Lung (tissue), 12 donors: Measurements from ENCODE around the gene ARSA. TPM values are rescaled to one million over a fixed set of nuclear protein-coding genes. Genes with fewer than 3 reads are reported as not detected.

Experiments used
- ATAC-seq: fragments of 200-7000 bp; cut with Tn5 transposase; one replicate; pipeline ENCODE4 v1.9.1; 2020; ENCODE audit warnings: moderate number of reproducible peaks; ENCODE audit not compliant: insufficient read depth, low FRiP score
- DNase-seq, 3 donors: peaks; one replicate each; pipeline ENCODE4 v3.0.0-alpha.2; 2013 to 2017
- H3K27ac ChIP-seq, 2 donors: one replicate each; pipeline ENCODE4 v1.5.1; 2013; ENCODE audit warnings: mild to moderate bottlenecking in 2 of 2, moderate library complexity in 2 of 2, control low read depth in 1 of 2, inconsistent platforms in 1 of 2, low read depth in 1 of 2, low read length in 1 of 2
- H3K27me3 ChIP-seq, 3 donors: one replicate each; pipeline ENCODE4 v1.5.1; 2013; ENCODE audit warnings: low read length in 2 of 3; ENCODE audit not compliant: control insufficient read depth in 3 of 3, insufficient read depth in 3 of 3
- H3K36me3 ChIP-seq, 4 donors: one replicate each; pipeline ENCODE4 v1.5.1; 2013; ENCODE audit warnings: low read length in 4 of 4, mild to moderate bottlenecking in 1 of 4, moderate library complexity in 1 of 4; ENCODE audit not compliant: control insufficient read depth in 4 of 4, insufficient read depth in 4 of 4
- H3K4me1 ChIP-seq, 5 donors: one replicate each; pipeline ENCODE4 v1.5.1; 2013; ENCODE audit warnings: low read length in 5 of 5, mild to moderate bottlenecking in 2 of 5, moderate library complexity in 1 of 5; ENCODE audit not compliant: control insufficient read depth in 5 of 5, insufficient read depth in 5 of 5
- H3K4me3 ChIP-seq: one replicate; pipeline ENCODE4 v1.5.1; 2013; ENCODE audit warnings: mild to moderate bottlenecking, control low read depth, moderate library complexity
- H3K9ac ChIP-seq, 2 donors: one replicate each; pipeline ENCODE4 v1.5.1; 2013; ENCODE audit warnings: low read length in 2 of 2, control low read depth in 1 of 2; ENCODE audit not compliant: insufficient read depth in 1 of 2
- H3K9me3 ChIP-seq, 4 donors: one replicate each; pipeline ENCODE4 v1.5.1; 2013; ENCODE audit warnings: low read length in 3 of 4, mild to moderate bottlenecking in 1 of 4, moderate library complexity in 1 of 4; ENCODE audit not compliant: control insufficient read depth in 4 of 4, insufficient read depth in 3 of 4
- WGBS, 2 donors: extraction: QIAGEN DNeasy Blood & Tissue Kit; methylation state at CpG; one replicate each; pipeline ENCODE4 v1.1.7; 2013; 5-methylcytosine and 5-hydroxymethylcytosine counted together
- polyA plus RNA-seq, 2 donors: library from polyadenylated mRNA; stranded (reverse); fragments of 200-250 nt; gene quantifications; one replicate each; pipeline ENCODE4 v1.2.1, GENCODE V29; 2013
- total RNA-seq, 2 donors: library from RNA; depleted of rRNA in 1 of 2; stranded (reverse); fragments of >200 nt in 1 of 2; gene quantifications; one replicate each; pipeline ENCODE4 v1.2.1, GENCODE V29; 2014 to 2021
- TF ChIP-seq, protein P1 (sequence below): IDR thresholded peaks from 2 replicates; pipeline ENCODE4 v1.5.1; 2012; ENCODE audit warnings: mild to moderate bottlenecking; ENCODE audit errors: control extremely low read depth, extremely low read depth
- donor health status: control.
- donor health status: control.
- donor health status: Bipolar disorder and iron deficiency.
- donor health status: healthy.
- donor health status: DM: yes; HTN: yes; CAD: no.

Gene ARSA
- total and polyA plus RNA-seq, 4 donors: 21.2 to 57.7 (median 40.5) TPM

DNA sequence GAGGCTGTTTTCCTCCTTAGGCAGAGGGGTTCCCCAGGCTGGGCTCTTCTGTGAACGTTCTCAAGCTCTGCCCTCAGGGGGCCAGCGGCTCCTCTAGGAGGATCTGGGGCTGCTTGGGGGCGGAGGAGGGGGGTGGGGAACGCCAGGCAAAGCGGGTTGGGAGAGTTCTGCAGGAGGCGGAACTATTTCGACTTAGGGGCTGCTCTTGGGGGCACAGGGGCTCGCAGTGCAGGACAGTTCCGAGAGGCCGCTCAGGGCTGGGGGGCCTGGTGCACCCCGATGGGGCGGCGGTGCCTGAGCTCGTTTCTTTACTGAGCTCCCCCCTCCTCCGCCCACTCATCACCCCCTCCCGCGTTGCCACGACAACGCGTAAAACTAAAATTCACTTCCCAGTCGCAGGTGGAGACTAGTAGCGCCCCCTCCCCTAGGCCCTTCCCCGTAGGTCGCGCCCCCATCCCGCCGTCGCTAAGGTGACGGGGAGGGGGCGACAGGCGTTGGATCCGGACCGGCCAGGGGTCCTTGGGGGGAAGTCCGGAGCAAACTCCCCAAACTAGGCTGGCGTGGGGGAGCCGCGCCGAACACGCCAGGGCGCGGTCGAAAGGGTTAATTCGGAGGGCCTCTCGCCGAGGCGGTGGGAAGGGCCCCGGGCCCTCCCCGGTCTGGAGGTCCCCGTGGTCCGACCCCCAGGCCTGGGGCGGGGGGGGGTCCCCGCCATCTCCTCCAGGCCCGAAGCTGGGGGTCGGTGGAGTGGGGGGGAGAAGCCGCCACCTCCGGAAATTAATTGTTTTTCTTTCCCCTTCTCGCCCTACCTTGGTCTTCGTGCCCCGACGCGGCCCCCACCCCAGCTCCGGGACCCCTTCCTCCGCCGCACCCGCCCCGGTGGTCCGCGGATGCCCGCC lies 45.5 kb upstream of the ARSA start:
- ATAC-seq: no peak
- Histone ChIP-seq H3K4me1 (peaks cover 0 to 7% (median 3%) of the 10 kb centered on the region in 5 donors), H3K36me3 (peaks cover 0 to 10% (median 2%) of the 10 kb centered on the region in 4 donors), H3K9ac (no peak overlapping the region), H3K27me3 (peaks cover 0 to 13% (median 10%) of the 10 kb centered on the region in 3 donors), H3K9me3 (peaks cover 0 to 5% (median 0%) of the 10 kb centered on the region in 4 donors), H3K27ac (peak overlapping the region; percentile 45 to 89), H3K4me3 (peak overlapping the region; percentile 61)
- TF ChIP-seq, protein P1, sequence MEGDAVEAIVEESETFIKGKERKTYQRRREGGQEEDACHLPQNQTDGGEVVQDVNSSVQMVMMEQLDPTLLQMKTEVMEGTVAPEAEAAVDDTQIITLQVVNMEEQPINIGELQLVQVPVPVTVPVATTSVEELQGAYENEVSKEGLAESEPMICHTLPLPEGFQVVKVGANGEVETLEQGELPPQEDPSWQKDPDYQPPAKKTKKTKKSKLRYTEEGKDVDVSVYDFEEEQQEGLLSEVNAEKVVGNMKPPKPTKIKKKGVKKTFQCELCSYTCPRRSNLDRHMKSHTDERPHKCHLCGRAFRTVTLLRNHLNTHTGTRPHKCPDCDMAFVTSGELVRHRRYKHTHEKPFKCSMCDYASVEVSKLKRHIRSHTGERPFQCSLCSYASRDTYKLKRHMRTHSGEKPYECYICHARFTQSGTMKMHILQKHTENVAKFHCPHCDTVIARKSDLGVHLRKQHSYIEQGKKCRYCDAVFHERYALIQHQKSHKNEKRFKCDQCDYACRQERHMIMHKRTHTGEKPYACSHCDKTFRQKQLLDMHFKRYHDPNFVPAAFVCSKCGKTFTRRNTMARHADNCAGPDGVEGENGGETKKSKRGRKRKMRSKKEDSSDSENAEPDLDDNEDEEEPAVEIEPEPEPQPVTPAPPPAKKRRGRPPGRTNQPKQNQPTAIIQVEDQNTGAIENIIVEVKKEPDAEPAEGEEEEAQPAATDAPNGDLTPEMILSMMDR: no peak
- DNase-seq: no peak
- WGBS, 2 donors: 0 to 3% methylated on average over 46 to 69 of the region's 69 CpGs

DNA sequence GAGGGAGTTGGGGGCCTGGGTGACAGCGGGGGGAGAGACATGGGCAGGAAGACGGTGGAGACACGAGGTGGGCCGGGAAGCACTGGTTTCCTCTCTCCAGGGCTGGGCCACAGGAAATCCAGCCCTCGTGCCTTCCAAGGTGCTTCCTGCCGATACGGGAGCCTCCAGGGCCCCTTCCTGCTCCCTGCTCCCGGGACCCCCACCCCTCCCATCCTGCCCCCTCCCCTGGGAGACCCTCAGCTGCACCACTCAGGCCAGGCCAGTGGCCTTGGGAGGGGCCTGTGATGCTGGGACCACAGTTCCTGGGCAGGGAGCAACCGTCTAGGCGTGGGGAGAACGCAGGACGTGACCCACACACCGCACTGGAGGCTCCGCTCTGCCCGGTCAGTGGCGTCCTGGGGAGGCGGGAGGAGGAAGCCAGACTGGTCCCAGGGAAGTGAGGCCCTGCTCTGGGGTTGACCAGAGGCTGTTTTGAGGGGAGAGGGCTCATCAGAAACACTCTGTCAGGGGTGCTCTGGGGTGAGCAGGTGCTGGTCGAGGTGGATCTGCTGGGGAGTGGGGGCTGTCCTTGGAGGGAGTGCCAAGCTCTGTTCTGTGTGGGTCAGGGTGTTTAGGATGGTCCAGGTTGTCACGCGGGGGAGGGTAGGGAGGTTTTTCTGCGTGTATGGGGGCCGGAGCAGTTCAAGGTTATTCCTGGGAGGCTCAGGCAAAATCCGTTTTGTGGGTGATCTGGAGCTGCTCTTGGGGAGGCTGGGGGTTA lies 44.7 kb upstream of the ARSA start, which contains the start of gene SHANK3:
Gene SHANK3 (plus strand): TSS at position 353 of the 760 bp plus-strand sequence.
- peak; percentile 46 to 72 (median 54) for DNase-seq
- TF ChIP-seq, protein P1: no peak
- H3K36me3 ChIP-seq: peaks cover 0 to 5% (median 2%) of the 10 kb centered on the region in 4 donors
- peak within 1 kb of the TSS; percentile 76 to 94 for H3K27ac ChIP-seq
- H3K9ac ChIP-seq: no peak within 1 kb of the TSS
- WGBS, 2 donors: 16 to 18% methylated on average over 21 to 23 of the region's 23 CpGs
- peak; percentile 44 for ATAC-seq
- peaks cover 0 to 17% (median 10%) of the 10 kb centered on the region in 3 donors for H3K27me3 ChIP-seq
- H3K9me3 ChIP-seq: peaks cover 0 to 5% (median 0%) of the 10 kb centered on the region in 4 donors
- H3K4me1 ChIP-seq: peaks cover 0 to 7% (median 3%) of the 10 kb centered on the region in 5 donors
- H3K4me3 ChIP-seq: peak within 1 kb of the TSS; percentile 61

DNA sequence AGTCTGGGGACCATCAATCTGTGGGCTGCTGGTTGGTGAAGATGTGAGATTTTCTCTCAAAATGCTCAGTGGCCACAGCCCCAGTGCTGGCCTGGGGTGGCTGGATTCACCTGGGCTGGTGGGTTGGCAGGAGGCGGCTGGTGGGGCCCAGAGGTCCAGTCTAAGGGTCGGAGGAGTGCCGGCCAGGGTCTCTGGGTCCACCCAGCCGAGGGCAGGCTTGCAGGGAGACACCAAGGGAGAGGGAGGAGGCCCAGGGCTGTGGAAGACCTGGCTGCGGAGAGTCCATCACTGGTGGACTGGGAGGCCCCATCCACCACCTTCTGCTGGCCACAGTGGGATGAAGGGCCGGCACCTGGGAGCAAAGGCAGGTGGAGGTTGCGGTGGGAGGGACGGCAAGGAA lies 44.1 kb upstream of the ARSA start:
- Histone ChIP-seq H3K36me3 (peaks cover 0 to 5% (median 2%) of the 10 kb centered on the region in 4 donors), H3K27me3 (peaks cover 0 to 17% (median 10%) of the 10 kb centered on the region in 3 donors), H3K4me1 (peaks cover 0 to 7% (median 3%) of the 10 kb centered on the region in 5 donors), H3K4me3 (no peak overlapping the region), H3K9me3 (peaks cover 0 to 5% (median 0%) of the 10 kb centered on the region in 4 donors), H3K27ac (peak overlapping the region; percentile 76 to 94), H3K9ac (no peak overlapping the region)
- TF ChIP-seq, protein P1: no peak
- DNase-seq (no peak), ATAC-seq (no peak)
- WGBS, 2 donors: 30 to 49% methylated on average over 8 of the region's 8 CpGs
